ENCODE measurements around the gene DIAPH1.

DNA sequence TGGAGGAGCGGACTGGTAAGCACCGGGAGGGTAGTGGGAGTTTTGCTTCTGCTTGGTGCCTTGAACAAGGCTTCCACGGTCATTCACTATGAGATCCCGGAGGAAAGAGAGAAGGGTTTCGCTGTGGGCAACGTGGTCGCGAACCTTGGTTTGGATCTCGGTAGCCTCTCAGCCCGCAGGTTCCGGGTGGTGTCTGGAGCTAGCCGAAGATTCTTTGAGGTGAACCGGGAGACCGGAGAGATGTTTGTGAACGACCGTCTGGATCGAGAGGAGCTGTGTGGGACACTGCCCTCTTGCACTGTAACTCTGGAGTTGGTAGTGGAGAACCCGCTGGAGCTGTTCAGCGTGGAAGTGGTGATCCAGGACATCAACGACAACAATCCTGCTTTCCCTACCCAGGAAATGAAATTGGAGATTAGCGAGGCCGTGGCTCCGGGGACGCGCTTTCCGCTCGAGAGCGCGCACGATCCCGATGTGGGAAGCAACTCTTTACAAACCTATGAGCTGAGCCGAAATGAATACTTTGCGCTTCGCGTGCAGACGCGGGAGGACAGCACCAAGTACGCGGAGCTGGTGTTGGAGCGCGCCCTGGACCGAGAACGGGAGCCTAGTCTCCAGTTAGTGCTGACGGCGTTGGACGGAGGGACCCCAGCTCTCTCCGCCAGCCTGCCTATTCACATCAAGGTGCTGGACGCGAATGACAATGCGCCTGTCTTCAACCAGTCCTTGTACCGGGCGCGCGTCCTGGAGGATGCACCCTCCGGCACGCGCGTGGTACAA lies 142.5 kb downstream of the DIAPH1 start:
- TF ChIP-seq, protein P1, sequence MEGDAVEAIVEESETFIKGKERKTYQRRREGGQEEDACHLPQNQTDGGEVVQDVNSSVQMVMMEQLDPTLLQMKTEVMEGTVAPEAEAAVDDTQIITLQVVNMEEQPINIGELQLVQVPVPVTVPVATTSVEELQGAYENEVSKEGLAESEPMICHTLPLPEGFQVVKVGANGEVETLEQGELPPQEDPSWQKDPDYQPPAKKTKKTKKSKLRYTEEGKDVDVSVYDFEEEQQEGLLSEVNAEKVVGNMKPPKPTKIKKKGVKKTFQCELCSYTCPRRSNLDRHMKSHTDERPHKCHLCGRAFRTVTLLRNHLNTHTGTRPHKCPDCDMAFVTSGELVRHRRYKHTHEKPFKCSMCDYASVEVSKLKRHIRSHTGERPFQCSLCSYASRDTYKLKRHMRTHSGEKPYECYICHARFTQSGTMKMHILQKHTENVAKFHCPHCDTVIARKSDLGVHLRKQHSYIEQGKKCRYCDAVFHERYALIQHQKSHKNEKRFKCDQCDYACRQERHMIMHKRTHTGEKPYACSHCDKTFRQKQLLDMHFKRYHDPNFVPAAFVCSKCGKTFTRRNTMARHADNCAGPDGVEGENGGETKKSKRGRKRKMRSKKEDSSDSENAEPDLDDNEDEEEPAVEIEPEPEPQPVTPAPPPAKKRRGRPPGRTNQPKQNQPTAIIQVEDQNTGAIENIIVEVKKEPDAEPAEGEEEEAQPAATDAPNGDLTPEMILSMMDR (IDR thresholded peaks at IDR 0.05; ENCODE audit: low read depth, low read length): no peak
- no peak for TF ChIP-seq POLR2A (IDR thresholded peaks at IDR 0.05; ENCODE audit: extremely low read depth, insufficient read length)
- TF ChIP-seq, protein P2, sequence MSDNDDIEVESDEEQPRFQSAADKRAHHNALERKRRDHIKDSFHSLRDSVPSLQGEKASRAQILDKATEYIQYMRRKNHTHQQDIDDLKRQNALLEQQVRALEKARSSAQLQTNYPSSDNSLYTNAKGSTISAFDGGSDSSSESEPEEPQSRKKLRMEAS (IDR thresholded peaks at IDR 0.05; ENCODE audit: low read depth, low read length): no peak
